Thyroid gland (tissue), 4 donors: ENCODE measurements around the gene ASL.

Experiments
- POLR2A ChIP-seq, 2 donors: fragments of 450-650 bp; IDR thresholded peaks; one replicate each; pipeline ENCODE4 v1.6.1; 2017; ENCODE audit warnings: antibody characterized with exemption in 2 of 2, mild to moderate bottlenecking in 2 of 2, moderate library complexity in 1 of 2
- TF ChIP-seq, protein P1 (sequence below), 6 experiments: fragments of 200-600 bp in 3 of 6; fragments of 450-650 bp in 3 of 6; sonication (generic) in 3 of 6; IDR thresholded peaks; one replicate each; pipeline ENCODE4 v1.5.1; 2016 to 2019; ENCODE audit warnings: antibody characterized with exemption in 6 of 6, mild to moderate bottlenecking in 2 of 6, inconsistent platforms in 1 of 6, moderate library complexity in 1 of 6

DNA sequence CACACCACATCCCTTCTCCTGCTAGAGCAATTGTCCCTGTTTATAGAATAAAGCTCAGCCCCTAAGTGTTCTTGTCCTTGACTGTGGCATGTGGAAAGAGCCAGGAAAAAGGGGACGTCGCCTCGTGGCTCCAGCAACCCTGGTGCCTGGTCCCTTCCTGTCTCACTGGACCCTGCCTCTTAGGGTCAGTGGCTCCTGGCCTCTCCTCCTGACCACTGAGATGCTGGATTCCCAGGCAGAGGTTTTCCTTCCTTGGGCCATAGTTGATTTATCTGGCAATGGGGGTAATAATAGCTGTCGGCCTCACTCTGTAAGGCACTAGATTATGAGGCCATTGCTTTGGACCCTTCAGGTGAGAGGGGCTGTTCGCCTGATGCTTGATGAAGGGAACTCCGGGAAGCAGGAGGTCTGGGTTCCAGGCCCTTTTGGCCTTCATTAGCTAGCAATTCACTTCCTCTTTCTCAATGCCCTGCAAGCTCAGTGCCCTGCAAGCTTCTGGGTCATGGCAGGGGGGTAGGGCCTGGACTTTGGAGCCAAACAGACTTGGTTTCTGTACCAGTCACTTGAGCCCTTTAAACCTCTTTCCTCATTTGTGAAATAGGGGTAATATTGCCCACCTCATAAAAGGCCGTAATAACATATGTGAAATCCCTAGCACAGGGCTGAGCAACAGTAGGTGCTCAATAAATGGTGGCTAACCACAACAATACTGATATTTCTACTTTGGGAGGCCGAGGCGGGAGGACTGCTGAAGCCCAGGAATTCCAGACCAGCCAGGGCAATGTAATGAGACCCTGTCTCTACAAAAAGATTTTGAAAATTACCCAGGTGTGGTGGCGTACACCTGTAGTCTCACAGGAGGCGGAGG is 1.1 kb downstream of the ASL start:
- TF ChIP-seq, protein P1, sequence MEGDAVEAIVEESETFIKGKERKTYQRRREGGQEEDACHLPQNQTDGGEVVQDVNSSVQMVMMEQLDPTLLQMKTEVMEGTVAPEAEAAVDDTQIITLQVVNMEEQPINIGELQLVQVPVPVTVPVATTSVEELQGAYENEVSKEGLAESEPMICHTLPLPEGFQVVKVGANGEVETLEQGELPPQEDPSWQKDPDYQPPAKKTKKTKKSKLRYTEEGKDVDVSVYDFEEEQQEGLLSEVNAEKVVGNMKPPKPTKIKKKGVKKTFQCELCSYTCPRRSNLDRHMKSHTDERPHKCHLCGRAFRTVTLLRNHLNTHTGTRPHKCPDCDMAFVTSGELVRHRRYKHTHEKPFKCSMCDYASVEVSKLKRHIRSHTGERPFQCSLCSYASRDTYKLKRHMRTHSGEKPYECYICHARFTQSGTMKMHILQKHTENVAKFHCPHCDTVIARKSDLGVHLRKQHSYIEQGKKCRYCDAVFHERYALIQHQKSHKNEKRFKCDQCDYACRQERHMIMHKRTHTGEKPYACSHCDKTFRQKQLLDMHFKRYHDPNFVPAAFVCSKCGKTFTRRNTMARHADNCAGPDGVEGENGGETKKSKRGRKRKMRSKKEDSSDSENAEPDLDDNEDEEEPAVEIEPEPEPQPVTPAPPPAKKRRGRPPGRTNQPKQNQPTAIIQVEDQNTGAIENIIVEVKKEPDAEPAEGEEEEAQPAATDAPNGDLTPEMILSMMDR (IDR thresholded peaks at IDR 0.05): no peak
- no peak for TF ChIP-seq POLR2A (IDR thresholded peaks at IDR 0.05)
